GM06990 (cell line): ENCODE measurements around the gene CS.

Experiments used
- DNase-seq: peaks from one replicate; pipeline ENCODE4 v3.0.0-alpha.2; 2011; ENCODE audit not compliant: insufficient read length; ENCODE audit errors: extremely low read depth
- H3K27me3 ChIP-seq: replicated peaks from 2 replicates; pipeline ENCODE4 v1.6.0; 2011; ENCODE audit warnings: low read length; ENCODE audit not compliant: control insufficient read depth, insufficient read depth
- H3K36me3 ChIP-seq: 2 replicates; pipeline ENCODE4 v1.5.1; 2011; ENCODE audit warnings: low read length; ENCODE audit not compliant: control insufficient read depth, insufficient read depth
- H3K4me3 ChIP-seq: replicated peaks from 2 replicates; pipeline ENCODE4 v1.5.1; 2011; ENCODE audit warnings: low read depth, mild to moderate bottlenecking, control low read depth, low read length
- TF ChIP-seq, protein P1 (sequence below): IDR thresholded peaks from 2 replicates; pipeline ENCODE4 v1.5.1; 2011; ENCODE audit warnings: low read length, control low read depth, mild to moderate bottlenecking, inconsistent platforms; ENCODE audit not compliant: insufficient read depth, poor library complexity, severe bottlenecking

The CS gene

GRCh38 chr12:56236091-56236490 lies 64.0 kb downstream of the CS start:
- Histone ChIP-seq H3K4me3 (no peak overlapping the region), H3K27me3 (no peaks in the 10 kb centered on the region), H3K36me3 (no peaks in the 10 kb centered on the region; the same call in 1 of the 2 replicates)
- DNase-seq = no peak
- TF ChIP-seq, protein P1, sequence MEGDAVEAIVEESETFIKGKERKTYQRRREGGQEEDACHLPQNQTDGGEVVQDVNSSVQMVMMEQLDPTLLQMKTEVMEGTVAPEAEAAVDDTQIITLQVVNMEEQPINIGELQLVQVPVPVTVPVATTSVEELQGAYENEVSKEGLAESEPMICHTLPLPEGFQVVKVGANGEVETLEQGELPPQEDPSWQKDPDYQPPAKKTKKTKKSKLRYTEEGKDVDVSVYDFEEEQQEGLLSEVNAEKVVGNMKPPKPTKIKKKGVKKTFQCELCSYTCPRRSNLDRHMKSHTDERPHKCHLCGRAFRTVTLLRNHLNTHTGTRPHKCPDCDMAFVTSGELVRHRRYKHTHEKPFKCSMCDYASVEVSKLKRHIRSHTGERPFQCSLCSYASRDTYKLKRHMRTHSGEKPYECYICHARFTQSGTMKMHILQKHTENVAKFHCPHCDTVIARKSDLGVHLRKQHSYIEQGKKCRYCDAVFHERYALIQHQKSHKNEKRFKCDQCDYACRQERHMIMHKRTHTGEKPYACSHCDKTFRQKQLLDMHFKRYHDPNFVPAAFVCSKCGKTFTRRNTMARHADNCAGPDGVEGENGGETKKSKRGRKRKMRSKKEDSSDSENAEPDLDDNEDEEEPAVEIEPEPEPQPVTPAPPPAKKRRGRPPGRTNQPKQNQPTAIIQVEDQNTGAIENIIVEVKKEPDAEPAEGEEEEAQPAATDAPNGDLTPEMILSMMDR = no peak

DNA sequence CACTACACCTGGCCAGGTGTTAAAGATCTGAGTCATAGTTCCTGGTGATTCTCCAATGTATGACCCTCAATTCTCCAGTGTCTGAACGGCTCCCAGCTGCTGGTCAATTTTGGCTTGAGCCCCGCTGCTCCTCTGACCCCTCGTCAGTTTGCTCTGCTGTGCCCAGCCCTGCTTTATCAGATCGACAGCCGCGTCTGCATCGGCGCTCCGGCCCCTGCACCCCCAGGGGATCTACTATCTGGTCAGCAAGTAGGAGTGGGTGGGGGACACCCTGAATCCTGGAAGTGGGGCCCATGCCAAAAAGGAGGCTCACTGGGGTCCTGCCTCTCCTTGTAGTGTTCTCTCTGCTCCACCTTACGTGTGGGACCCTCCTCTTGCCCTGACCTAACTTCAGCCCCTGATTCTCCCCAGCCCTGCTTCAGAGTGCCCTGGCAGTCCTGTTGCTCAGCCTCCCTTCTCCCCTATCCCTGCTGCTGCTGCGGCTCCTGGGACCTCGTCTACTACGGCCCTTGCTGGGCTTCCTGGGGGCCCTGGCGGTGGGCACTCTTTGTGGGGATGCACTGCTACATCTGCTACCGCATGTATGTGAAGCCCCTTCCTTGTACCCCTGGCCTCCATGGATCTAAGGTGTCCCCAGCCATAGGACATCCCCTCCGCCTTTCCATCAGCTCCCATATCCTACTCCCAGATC lies 65.2 kb downstream of the CS start:
- TF ChIP-seq, protein P1 = no peak
- H3K27me3 ChIP-seq = no peaks in the 10 kb centered on the region
- H3K36me3 ChIP-seq = no peaks in the 10 kb centered on the region; the same call in 1 of the 2 replicates
- H3K4me3 ChIP-seq = no peak overlapping the region
- DNase-seq = no peak

DNA sequence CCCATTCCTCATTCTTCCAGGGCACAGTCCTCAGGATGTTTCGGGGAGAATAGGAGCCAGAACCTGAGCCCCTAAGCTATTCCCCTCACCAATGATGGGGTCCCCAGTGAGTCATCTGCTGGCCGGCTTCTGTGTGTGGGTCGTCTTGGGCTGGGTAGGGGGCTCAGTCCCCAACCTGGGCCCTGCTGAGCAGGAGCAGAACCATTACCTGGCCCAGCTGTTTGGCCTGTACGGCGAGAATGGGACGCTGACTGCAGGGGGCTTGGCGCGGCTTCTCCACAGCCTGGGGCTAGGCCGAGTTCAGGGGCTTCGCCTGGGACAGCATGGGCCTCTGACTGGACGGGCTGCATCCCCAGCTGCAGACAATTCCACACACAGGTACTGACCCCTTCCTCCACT lies 68.9 kb downstream of the CS start:
- no peak for DNase-seq
- Histone ChIP-seq H3K36me3 (peaks cover 1% of the 10 kb centered on the region), H3K4me3 (no peak overlapping the region), H3K27me3 (no peaks in the 10 kb centered on the region)
- TF ChIP-seq, protein P1 = no peak

DNA sequence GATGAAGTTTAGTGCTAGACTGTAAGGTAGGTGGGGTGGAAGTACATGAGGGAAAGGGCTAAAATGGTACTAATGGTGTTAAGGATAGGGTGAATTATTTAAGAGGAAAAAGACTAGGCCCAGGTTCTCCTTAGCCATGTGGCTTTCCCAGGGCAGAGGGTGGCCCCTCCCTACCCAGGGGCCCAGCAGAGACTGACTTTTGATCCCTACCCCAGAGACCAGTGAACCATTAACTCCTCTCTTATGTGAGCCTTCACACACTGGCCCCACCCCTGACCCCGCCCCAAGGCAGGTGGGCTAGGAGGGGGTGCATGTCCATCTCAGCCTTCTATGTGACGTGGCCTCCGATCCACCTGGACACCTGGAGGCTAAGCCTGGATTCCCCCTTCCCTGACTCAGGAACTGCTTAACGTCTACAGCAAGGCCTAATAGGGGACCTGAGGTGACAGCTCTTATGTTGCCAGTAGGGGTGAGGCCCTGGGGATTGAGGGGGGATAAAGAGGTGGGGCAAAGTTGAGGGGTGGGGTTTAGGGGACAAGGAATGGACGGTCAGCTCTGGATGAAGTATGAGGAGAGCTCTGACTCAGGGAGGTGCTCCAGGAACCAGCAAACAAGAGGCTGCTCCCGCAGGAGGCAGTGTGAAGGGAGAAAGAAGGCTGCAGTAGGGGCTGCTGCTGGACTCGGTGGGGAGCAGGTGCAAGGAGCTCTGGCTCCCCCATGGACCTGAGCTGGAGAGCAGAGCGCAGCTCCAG lies 69.5 kb downstream of the CS start:
- peaks cover 2% of the 10 kb centered on the region for H3K36me3 ChIP-seq
- no peak for DNase-seq
- H3K4me3 ChIP-seq = no peak overlapping the region
- TF ChIP-seq, protein P1 = no peak
- H3K27me3 ChIP-seq = no peaks in the 10 kb centered on the region

GRCh38 chr12:56229916-56230431 lies 70.2 kb downstream of the CS start, which contains the start of gene SLC39A5:
SLC39A5 (plus strand) TSS chr12:56230051; CDS start chr12:56231275, 1,224 bp downstream.
- no peak for DNase-seq
- Histone ChIP-seq H3K27me3 (no peaks in the 10 kb centered on the region), H3K4me3 (no peak within 1 kb of the TSS), H3K36me3 (peaks cover 2% of the 10 kb centered on the region)
- TF ChIP-seq, protein P1 = no peak
